Measurements from ENCODE around the gene PCDHA11. TPM values are rescaled to one million over a fixed set of nuclear protein-coding genes. Genes with fewer than 3 reads are reported as not detected.
A peak's percentile ranks its signal among the peaks of the same experiment; 100 is the strongest.
"Not testable (repeated sequence)": the region's sequence is repeated elsewhere in the genome, so short reads cannot be mapped to it uniquely, and the experiment has no call there.

Gene PCDHA11
- total and polyA plus RNA-seq, 11 donors = 0.08 to 0.13 TPM; not detected in 9

DNA sequence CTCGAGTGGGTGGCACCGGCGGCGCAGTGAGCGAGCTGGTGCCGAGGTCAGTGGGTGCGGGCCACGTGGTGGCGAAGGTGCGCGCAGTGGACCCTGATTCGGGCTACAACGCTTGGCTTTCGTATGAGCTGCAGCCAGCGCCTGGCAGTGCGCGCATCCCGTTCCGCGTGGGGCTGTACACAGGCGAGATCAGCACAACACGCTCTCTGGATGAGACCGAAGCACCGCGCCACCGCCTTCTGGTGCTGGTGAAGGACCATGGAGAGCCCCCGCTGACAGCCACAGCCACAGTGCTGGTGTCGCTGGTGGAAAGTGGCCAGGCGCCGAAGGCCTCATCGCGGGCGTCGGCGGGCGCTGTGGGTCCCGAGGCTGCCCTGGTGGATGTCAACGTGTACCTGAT lies 45.3 kb upstream of the PCDHA11 start:
- H3K9me3 ChIP-seq = peaks cover 0 to 39% (median 13%) of the 10 kb centered on the region in 12 donors
- WGBS, 4 donors = 47 to 55% (median 51%) methylated on average over 4 to 38 of the region's 38 CpGs
- H3K4me1 ChIP-seq = no peaks in the 10 kb centered on the region
- ATAC-seq (no peak), DNase-seq (no peak)
- no peak overlapping the region for H3K27ac ChIP-seq
- H3K36me3 ChIP-seq = no peaks in the 10 kb centered on the region
- TF ChIP-seq POLR2A (IDR thresholded peaks at IDR 0.05) = no peak
- TF ChIP-seq, protein P1, sequence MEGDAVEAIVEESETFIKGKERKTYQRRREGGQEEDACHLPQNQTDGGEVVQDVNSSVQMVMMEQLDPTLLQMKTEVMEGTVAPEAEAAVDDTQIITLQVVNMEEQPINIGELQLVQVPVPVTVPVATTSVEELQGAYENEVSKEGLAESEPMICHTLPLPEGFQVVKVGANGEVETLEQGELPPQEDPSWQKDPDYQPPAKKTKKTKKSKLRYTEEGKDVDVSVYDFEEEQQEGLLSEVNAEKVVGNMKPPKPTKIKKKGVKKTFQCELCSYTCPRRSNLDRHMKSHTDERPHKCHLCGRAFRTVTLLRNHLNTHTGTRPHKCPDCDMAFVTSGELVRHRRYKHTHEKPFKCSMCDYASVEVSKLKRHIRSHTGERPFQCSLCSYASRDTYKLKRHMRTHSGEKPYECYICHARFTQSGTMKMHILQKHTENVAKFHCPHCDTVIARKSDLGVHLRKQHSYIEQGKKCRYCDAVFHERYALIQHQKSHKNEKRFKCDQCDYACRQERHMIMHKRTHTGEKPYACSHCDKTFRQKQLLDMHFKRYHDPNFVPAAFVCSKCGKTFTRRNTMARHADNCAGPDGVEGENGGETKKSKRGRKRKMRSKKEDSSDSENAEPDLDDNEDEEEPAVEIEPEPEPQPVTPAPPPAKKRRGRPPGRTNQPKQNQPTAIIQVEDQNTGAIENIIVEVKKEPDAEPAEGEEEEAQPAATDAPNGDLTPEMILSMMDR (IDR thresholded peaks at IDR 0.05) = no peak
- no peak overlapping the region for H3K4me3 ChIP-seq
- intact Hi-C loops (cut with DNase I) = no loop called here
- H3K27me3 ChIP-seq = peaks cover 0 to 77% (median 14%) of the 10 kb centered on the region in 9 donors

DNA sequence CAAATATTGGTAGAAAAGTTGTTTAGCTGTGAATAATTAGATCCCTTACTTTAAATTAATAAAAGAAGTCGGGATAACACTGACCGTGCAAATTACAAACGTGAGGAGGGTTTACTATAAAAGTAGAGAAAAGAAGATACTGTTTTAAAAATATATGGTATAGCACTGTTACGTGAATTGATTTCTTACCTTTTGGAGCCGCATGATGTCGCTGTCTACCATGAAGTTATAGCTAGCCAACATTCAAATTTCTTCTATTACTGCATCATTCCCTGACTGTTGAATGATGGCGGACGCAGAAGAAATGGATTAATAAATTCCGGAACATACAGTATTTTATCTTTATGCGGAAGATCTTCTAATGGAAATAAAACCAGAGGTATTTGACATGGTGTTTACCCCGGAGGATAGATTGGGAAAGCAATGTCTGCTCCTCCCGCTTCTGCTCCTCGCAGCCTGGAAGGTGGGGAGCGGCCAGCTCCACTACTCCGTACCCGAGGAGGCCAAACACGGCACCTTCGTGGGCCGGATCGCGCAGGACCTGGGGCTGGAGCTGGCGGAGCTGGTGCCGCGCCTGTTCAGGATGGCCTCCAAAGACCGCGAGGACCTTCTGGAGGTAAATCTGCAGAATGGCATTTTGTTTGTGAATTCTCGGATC lies 40.9 kb upstream of the PCDHA11 start, which contains the start of gene PCDHA6:
Gene PCDHA6 (plus strand): TSS at position 257 of the 658 bp plus-strand sequence. CDS start 132 bp downstream, at position 389.
- Histone ChIP-seq H3K4me3 (peak within 1 kb of the TSS in 4 of 12 donors; percentile 7 to 49 (median 24)), H3K27ac (no peak within 1 kb of the TSS), H3K4me1 (no peaks in the 10 kb centered on the region), H3K36me3 (no peaks in the 10 kb centered on the region), H3K27me3 (peaks cover 0 to 92% (median 18%) of the 10 kb centered on the region in 9 donors), H3K9me3 (peaks cover 0 to 40% (median 16%) of the 10 kb centered on the region in 12 donors)
- ATAC-seq (no peak), DNase-seq (no peak)
- TF ChIP-seq POLR2A (IDR thresholded peaks at IDR 0.05) = no peak
- TF ChIP-seq, protein P1 (IDR thresholded peaks at IDR 0.05) = peak in 2 of 12 donors; percentile 27 to 30
- WGBS, 4 donors = 14 to 20% (median 15%) methylated on average over 24 to 27 of the region's 27 CpGs
- intact Hi-C loops (cut with DNase I) = no loop called here

DNA sequence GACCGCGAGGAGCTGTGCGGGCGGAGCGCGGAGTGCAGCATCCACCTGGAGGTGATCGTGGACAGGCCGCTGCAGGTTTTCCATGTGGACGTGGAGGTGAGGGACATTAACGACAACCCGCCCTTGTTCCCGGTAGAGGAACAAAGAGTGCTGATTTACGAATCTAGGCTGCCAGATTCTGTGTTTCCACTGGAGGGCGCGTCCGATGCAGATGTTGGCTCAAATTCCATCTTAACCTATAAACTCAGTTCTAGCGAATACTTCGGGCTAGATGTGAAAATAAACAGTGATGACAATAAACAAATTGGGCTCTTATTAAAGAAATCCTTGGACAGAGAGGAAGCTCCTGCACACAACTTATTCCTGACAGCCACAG lies 40.4 kb upstream of the PCDHA11 start:
- no peak for TF ChIP-seq POLR2A (IDR thresholded peaks at IDR 0.05)
- TF ChIP-seq, protein P1 (IDR thresholded peaks at IDR 0.05) = no peak
- intact Hi-C loops (cut with DNase I) = no loop called here
- no peak overlapping the region for H3K27ac ChIP-seq
- H3K9me3 ChIP-seq = peaks cover 0 to 34% (median 14%) of the 10 kb centered on the region in 12 donors
- no peak for DNase-seq
- peaks cover 0 to 92% (median 21%) of the 10 kb centered on the region in 9 donors for H3K27me3 ChIP-seq
- H3K4me1 ChIP-seq = no peaks in the 10 kb centered on the region
- no peak for ATAC-seq
- 17 to 32% (median 17%) methylated on average over 17 to 18 of the region's 18 CpGs for WGBS, 4 donors
- H3K36me3 ChIP-seq = no peaks in the 10 kb centered on the region
- H3K4me3 ChIP-seq = peak overlapping the region in 3 of 12 donors; percentile 21 to 49 (median 28)

DNA sequence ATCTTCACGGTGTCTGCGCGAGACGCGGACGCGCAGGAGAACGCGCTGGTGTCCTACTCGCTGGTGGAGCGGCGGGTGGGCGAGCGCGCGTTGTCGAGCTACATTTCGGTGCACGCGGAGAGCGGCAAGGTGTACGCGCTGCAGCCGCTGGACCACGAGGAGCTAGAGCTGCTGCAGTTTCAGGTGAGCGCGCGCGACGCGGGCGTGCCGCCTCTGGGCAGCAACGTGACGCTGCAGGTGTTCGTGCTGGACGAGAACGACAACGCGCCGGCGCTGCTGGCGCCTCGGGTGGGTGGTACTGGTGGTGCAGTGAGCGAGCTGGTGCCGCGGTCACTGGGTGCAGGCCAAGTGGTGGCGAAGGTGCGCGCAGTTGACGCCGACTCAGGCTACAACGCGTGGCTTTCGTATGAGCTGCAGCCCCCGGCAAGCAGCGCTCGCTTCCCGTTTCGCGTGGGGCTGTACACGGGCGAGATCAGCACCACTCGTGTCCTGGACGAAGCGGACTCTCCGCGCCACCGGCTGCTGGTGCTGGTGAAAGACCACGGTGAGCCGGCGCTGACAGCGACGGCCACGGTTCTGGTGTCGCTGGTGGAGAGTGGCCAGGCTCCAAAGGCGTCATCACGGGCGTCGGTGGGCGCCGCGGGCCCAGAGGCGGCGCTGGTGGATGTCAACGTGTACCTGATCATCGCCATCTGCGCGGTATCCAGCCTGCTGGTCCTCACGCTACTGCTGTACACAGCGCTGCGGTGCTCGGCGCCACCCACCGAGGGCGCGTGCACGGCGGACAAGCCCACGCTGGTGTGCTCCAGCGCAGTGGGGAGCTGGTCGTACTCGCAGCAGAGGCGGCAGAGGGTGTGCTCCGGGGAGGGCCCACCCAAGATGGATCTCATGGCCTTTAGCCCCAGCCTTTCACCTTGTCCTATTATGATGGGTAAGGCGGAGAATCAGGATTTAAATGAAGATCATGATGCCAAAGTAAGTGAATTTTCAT lies 39.0 kb upstream of the PCDHA11 start:
- not testable (repeated sequence) for H3K27ac ChIP-seq, DNase-seq, H3K36me3 ChIP-seq, ATAC-seq, H3K4me1 ChIP-seq, H3K4me3 ChIP-seq
- 33 to 49% (median 41%) methylated on average over 62 to 106 of the region's 106 CpGs for WGBS, 4 donors
- Histone ChIP-seq H3K27me3 (peaks cover 0 to 90% (median 30%) of the 10 kb centered on the region in 9 donors), H3K9me3 (peaks cover 0 to 43% (median 14%) of the 10 kb centered on the region in 12 donors)
- intact Hi-C loops (cut with DNase I) = loop anchor here in 2 of 10 donors (10.0 kb wide), 2 partner anchors 215 to 225 kb away; partner anchors contain the start of gene PCDHB1 (in 1 of the 2)
